HepG2 (cell line): ENCODE measurements around the gene PPP2R5D.
"Not testable (repeated sequence)": the region's sequence is repeated elsewhere in the genome, so short reads cannot be mapped to it uniquely, and the experiment has no call there.

ENCODE experiments used
- BCL6 ChIP-seq: IDR thresholded peaks from 2 replicates; pipeline ENCODE4 v1.6.1; 2016; ENCODE audit warnings: missing genetic modification reagents, missing compliant biosample characterization
- BHLHE40 ChIP-seq: IDR thresholded peaks from 2 replicates; pipeline ENCODE4 v1.6.1; 2011; ENCODE audit warnings: low read length, improper control_type of control experiment
- CEBPG ChIP-seq: IDR thresholded peaks from 2 replicates; pipeline ENCODE4 v1.6.1; 2016
- CREB1 ChIP-seq, 2 experiments: fragments of 450-650 bp in 1 of 2; IDR thresholded peaks; 2 replicates each; pipeline ENCODE4 v1.6.1; 2016 to 2017; ENCODE audit warnings: control low read depth in 1 of 2, mild to moderate bottlenecking in 1 of 2, missing compliant biosample characterization in 1 of 2, missing genetic modification characterization in 1 of 2
- ETV6 ChIP-seq: sonication (generic); formaldehyde crosslinking; conservative IDR thresholded peaks from 2 replicates; pipeline ENCODE4 v1.4.0; 2020; ENCODE audit warnings: missing genetic modification reagents
- HOXA7 ChIP-seq: sonication (generic); formaldehyde crosslinking; IDR thresholded peaks from 2 replicates; pipeline ENCODE4 v1.8.1; 2022; ENCODE audit warnings: mild to moderate bottlenecking, missing genetic modification reagents, moderate library complexity
- POLR2AphosphoS5 ChIP-seq: IDR thresholded peaks from 2 replicates; pipeline ENCODE4 v1.6.1; 2012; ENCODE audit warnings: low read depth, low read length
- ZNF431 ChIP-seq: sonication (generic); formaldehyde crosslinking; IDR thresholded peaks from 2 replicates; pipeline ENCODE4 v1.9.0; 2022; ENCODE audit warnings: missing genetic modification reagents, low read depth, mild to moderate bottlenecking, borderline replicate concordance
- ZNF644 ChIP-seq: IDR thresholded peaks from 2 replicates; pipeline ENCODE4 v1.6.1; 2016; ENCODE audit warnings: low read depth
- ZNF775 ChIP-seq: sonication (generic); formaldehyde crosslinking; IDR thresholded peaks from 2 replicates; pipeline ENCODE4 v1.4.0; 2020; ENCODE audit warnings: missing genetic modification reagents, mild to moderate bottlenecking, moderate library complexity, borderline replicate concordance
- TF ChIP-seq, protein P1 (sequence below): sonication (generic); formaldehyde crosslinking; IDR thresholded peaks from 2 replicates; pipeline ENCODE4 v1.5.0; 2020; ENCODE audit warnings: mild to moderate bottlenecking, missing genetic modification reagents, moderate library complexity
- TF ChIP-seq, protein P2 (sequence below): sonication (generic); formaldehyde crosslinking; IDR thresholded peaks from 2 replicates; pipeline ENCODE4 v1.9.0; 2021; ENCODE audit warnings: missing genetic modification reagents, borderline replicate concordance
- TF ChIP-seq, protein P3 (sequence below): conservative IDR thresholded peaks from 2 replicates; pipeline ENCODE4 v1.6.1; 2018; ENCODE audit warnings: missing genetic modification reagents
- TF ChIP-seq, protein P4 (sequence below), 2 experiments: IDR thresholded peaks; 2 replicates each; pipeline ENCODE4 v1.6.1; 2011 to 2012; ENCODE audit warnings: low read length in 2 of 2, borderline replicate concordance in 1 of 2, low read depth in 1 of 2, mild to moderate bottlenecking in 1 of 2, moderate library complexity in 1 of 2

DNA sequence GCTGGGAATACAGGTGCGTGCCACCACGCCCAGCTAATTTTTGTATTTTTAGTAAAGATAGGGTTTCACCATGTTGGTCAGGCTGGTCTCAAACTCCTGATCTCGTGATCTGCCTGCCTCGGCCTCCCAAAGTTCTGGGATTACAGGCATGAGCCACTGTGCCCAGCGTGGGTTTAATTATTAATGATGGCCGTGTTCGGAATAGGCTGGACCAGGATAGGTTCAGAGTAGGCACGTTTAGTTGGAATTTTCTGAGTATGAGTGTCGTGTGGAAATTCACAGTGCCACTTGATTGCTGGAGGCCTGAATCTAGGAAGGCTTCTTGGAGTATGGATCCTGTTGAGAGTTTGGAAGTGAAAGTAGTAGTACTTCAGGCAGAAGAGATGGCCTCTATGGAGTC lies 13.8 kb downstream of the PPP2R5D start:
- not testable (repeated sequence) for TF ChIP-seq ZNF431 (CRISPR knock-in tag); ZNF644 (CRISPR knock-in tag); CREB1 (IDR thresholded peaks at IDR 0.05); CREB1 (CRISPR knock-in tag; IDR thresholded peaks at IDR 0.05); CEBPG (CRISPR knock-in tag); ETV6 (CRISPR knock-in tag); HOXA7; POLR2AphosphoS5; BCL6; BHLHE40; ZNF775 (CRISPR knock-in tag)
- TF ChIP-seq, protein P1, sequence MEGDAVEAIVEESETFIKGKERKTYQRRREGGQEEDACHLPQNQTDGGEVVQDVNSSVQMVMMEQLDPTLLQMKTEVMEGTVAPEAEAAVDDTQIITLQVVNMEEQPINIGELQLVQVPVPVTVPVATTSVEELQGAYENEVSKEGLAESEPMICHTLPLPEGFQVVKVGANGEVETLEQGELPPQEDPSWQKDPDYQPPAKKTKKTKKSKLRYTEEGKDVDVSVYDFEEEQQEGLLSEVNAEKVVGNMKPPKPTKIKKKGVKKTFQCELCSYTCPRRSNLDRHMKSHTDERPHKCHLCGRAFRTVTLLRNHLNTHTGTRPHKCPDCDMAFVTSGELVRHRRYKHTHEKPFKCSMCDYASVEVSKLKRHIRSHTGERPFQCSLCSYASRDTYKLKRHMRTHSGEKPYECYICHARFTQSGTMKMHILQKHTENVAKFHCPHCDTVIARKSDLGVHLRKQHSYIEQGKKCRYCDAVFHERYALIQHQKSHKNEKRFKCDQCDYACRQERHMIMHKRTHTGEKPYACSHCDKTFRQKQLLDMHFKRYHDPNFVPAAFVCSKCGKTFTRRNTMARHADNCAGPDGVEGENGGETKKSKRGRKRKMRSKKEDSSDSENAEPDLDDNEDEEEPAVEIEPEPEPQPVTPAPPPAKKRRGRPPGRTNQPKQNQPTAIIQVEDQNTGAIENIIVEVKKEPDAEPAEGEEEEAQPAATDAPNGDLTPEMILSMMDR: not testable (repeated sequence)
- TF ChIP-seq, protein P2, sequence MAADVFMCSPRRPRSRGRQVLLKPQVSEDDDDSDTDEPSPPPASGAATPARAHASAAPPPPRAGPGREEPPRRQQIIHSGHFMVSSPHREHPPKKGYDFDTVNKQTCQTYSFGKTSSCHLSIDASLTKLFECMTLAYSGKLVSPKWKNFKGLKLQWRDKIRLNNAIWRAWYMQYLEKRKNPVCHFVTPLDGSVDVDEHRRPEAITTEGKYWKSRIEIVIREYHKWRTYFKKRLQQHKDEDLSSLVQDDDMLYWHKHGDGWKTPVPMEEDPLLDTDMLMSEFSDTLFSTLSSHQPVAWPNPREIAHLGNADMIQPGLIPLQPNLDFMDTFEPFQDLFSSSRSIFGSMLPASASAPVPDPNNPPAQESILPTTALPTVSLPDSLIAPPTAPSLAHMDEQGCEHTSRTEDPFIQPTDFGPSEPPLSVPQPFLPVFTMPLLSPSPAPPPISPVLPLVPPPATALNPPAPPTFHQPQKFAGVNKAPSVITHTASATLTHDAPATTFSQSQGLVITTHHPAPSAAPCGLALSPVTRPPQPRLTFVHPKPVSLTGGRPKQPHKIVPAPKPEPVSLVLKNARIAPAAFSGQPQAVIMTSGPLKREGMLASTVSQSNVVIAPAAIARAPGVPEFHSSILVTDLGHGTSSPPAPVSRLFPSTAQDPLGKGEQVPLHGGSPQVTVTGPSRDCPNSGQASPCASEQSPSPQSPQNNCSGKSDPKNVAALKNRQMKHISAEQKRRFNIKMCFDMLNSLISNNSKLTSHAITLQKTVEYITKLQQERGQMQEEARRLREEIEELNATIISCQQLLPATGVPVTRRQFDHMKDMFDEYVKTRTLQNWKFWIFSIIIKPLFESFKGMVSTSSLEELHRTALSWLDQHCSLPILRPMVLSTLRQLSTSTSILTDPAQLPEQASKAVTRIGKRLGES: not testable (repeated sequence)
- TF ChIP-seq, protein P3, sequence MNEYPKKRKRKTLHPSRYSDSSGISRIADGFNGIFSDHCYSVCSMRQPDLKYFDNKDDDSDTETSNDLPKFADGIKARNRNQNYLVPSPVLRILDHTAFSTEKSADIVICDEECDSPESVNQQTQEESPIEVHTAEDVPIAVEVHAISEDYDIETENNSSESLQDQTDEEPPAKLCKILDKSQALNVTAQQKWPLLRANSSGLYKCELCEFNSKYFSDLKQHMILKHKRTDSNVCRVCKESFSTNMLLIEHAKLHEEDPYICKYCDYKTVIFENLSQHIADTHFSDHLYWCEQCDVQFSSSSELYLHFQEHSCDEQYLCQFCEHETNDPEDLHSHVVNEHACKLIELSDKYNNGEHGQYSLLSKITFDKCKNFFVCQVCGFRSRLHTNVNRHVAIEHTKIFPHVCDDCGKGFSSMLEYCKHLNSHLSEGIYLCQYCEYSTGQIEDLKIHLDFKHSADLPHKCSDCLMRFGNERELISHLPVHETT: not testable (repeated sequence)
- TF ChIP-seq, protein P4, sequence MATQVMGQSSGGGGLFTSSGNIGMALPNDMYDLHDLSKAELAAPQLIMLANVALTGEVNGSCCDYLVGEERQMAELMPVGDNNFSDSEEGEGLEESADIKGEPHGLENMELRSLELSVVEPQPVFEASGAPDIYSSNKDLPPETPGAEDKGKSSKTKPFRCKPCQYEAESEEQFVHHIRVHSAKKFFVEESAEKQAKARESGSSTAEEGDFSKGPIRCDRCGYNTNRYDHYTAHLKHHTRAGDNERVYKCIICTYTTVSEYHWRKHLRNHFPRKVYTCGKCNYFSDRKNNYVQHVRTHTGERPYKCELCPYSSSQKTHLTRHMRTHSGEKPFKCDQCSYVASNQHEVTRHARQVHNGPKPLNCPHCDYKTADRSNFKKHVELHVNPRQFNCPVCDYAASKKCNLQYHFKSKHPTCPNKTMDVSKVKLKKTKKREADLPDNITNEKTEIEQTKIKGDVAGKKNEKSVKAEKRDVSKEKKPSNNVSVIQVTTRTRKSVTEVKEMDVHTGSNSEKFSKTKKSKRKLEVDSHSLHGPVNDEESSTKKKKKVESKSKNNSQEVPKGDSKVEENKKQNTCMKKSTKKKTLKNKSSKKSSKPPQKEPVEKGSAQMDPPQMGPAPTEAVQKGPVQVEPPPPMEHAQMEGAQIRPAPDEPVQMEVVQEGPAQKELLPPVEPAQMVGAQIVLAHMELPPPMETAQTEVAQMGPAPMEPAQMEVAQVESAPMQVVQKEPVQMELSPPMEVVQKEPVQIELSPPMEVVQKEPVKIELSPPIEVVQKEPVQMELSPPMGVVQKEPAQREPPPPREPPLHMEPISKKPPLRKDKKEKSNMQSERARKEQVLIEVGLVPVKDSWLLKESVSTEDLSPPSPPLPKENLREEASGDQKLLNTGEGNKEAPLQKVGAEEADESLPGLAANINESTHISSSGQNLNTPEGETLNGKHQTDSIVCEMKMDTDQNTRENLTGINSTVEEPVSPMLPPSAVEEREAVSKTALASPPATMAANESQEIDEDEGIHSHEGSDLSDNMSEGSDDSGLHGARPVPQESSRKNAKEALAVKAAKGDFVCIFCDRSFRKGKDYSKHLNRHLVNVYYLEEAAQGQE (IDR thresholded peaks at IDR 0.05; ENCODE audit: borderline replicate concordance in 1 of 2, low read depth in 1 of 2, low read length in 2 of 2): not testable (repeated sequence)
